B cell (primary cell): ENCODE measurements around the gene JADE3. TPM values are rescaled to one million over a fixed set of nuclear protein-coding genes. Genes with fewer than 3 reads are reported as not detected.
A peak's percentile ranks its signal among the peaks of the same experiment; 100 is the strongest.

ENCODE experiments used
- ATAC-seq: fragments of 200-7000 bp; cut with Tn5 transposase; one replicate; pipeline ENCODE4 v1.10.0; 2021; ENCODE audit warnings: low read depth, mild to moderate bottlenecking, moderate number of reproducible peaks, moderate library complexity
- CTCF ChIA-PET: fragments of 350-600 bp; sonication (Branson Sonifier 250); formaldehyde crosslinking; loops from one replicate; lab custom pipeline; 2021; ENCODE audit warnings: antibody characterized with exemption, inconsistent platforms; lab: Charles Lee
- POLR2A ChIA-PET: fragments of 350-600 bp; sonication (Branson Sonifier 250); formaldehyde crosslinking; loops from one replicate; lab custom pipeline; 2021; ENCODE audit warnings: antibody characterized with exemption; lab: Charles Lee
- DNase-seq: peaks from one replicate; pipeline ENCODE4 v3.0.0; 2013
- H2AFZ ChIP-seq: 2 replicates; pipeline ENCODE4 v1.6.1; 2012; ENCODE audit warnings: mild to moderate bottlenecking, low read depth, low read length; ENCODE audit not compliant: insufficient read depth, poor library complexity, severe bottlenecking
- H3K27ac ChIP-seq, 2 donors: 1 replicate in 1 of 2; 2 replicates in 1 of 2; pipeline ENCODE4 v1.5.1; 2012 to 2013; ENCODE audit warnings: low read length in 2 of 2, mild to moderate bottlenecking in 2 of 2, moderate library complexity in 1 of 2
- H3K27me3 ChIP-seq, 4 experiments: fragments of 200-600 bp in 1 of 4; sonication (generic) in 1 of 4; replicated peaks in 1 of 4; 1 replicate in 2 of 4; 2 replicates in 2 of 4; pipeline versions ENCODE4 v1.6.1 to v1.7.0; 2013 to 2016; ENCODE audit warnings: low read length in 3 of 4, mild to moderate bottlenecking in 2 of 4, mixed read lengths in 1 of 4, moderate library complexity in 1 of 4; ENCODE audit not compliant: insufficient read depth in 4 of 4, control insufficient read depth in 3 of 4; ENCODE audit errors: control extremely low read depth in 1 of 4
- H3K36me3 ChIP-seq, 2 experiments: replicated peaks in 1 of 2; 1 replicate in 1 of 2; 2 replicates in 1 of 2; pipeline versions ENCODE4 v1.6.1 to v1.7.1; 2013; ENCODE audit warnings: low read length in 1 of 2; ENCODE audit not compliant: insufficient read depth in 2 of 2, control insufficient read depth in 1 of 2; ENCODE audit errors: control extremely low read depth in 1 of 2, extremely low read depth in 1 of 2
- H3K4me1 ChIP-seq, 2 donors: fragments of 200-600 bp in 1 of 2; sonication (generic) in 1 of 2; 1 replicate in 1 of 2; 2 replicates in 1 of 2; pipeline versions ENCODE4 v1.5.1 to v1.6.1; 2013 to 2017; ENCODE audit warnings: low read length in 2 of 2; ENCODE audit not compliant: control insufficient read depth in 2 of 2, insufficient read depth in 2 of 2
- H3K4me2 ChIP-seq: replicated peaks from 2 replicates; pipeline ENCODE3; 2012; ENCODE audit warnings: mild to moderate bottlenecking, low read depth, low read length; ENCODE audit not compliant: poor library complexity, severe bottlenecking
- H3K4me3 ChIP-seq, 5 experiments: fragments of 200-600 bp in 1 of 5; sonication (generic) in 1 of 5; 1 replicate in 3 of 5; 2 replicates in 2 of 5; pipeline versions ENCODE4 v1.5.1 to v1.7.0; 2011 to 2016; ENCODE audit warnings: low read length in 4 of 5, mild to moderate bottlenecking in 4 of 5, low read depth in 2 of 5, control low read depth in 1 of 5, moderate library complexity in 1 of 5; ENCODE audit not compliant: insufficient read depth in 1 of 5; ENCODE audit errors: control extremely low read depth in 1 of 5, extremely low read depth in 1 of 5
- H3K79me2 ChIP-seq: fragments of 200-600 bp; sonication (generic); one replicate; pipeline ENCODE4 v1.6.0; 2016; ENCODE audit warnings: low read length; ENCODE audit not compliant: control insufficient read depth, insufficient read depth
- H3K9ac ChIP-seq: fragments of 200-600 bp; sonication (generic); 2 replicates; pipeline ENCODE4 v1.6.1; 2017; ENCODE audit warnings: mild to moderate bottlenecking, low read length, moderate library complexity
- H3K9me3 ChIP-seq, 3 donors: one replicate each; pipeline versions ENCODE4 v1.6.1 to v1.7.1; 2013; ENCODE audit warnings: low read length in 2 of 3; ENCODE audit not compliant: control insufficient read depth in 2 of 3, insufficient read depth in 1 of 3; ENCODE audit errors: control extremely low read depth in 1 of 3
- H4K20me1 ChIP-seq: 2 replicates; pipeline ENCODE4 v1.6.0; 2012; ENCODE audit warnings: mild to moderate bottlenecking, low read length; ENCODE audit not compliant: insufficient read depth, control insufficient read depth, poor library complexity, severe bottlenecking
- H3K27ac Mint-ChIP-seq: one replicate; pipeline ENCODE4 v1.8.0; 2021; ENCODE audit warnings: mixed read lengths
- H3K27me3 Mint-ChIP-seq: one replicate; pipeline ENCODE4 v1.8.0; 2021; ENCODE audit warnings: mixed read lengths
- H3K4me1 Mint-ChIP-seq: one replicate; pipeline ENCODE4 v1.8.0; 2021; ENCODE audit warnings: mixed read lengths
- H3K4me3 Mint-ChIP-seq: one replicate; pipeline ENCODE4 v1.8.0; 2021; ENCODE audit warnings: mixed read lengths
- H3K9me3 Mint-ChIP-seq: one replicate; pipeline ENCODE4 v1.8.0; 2022; ENCODE audit warnings: mixed read lengths; ENCODE audit not compliant: insufficient read depth
- CTCF ChIP-seq: fragments of 200-600 bp; IDR thresholded peaks from one replicate; pipeline ENCODE4 v1.8.0; 2022; ENCODE audit warnings: antibody characterized with exemption, mild to moderate bottlenecking
- EZH2 ChIP-seq: IDR thresholded peaks from 2 replicates; pipeline ENCODE4 v1.6.1; 2012; ENCODE audit warnings: borderline replicate concordance, low read depth, mild to moderate bottlenecking, moderate library complexity, low read length; ENCODE audit not compliant: insufficient read depth, poor library complexity, severe bottlenecking
- WGBS: methylation state at CpG from one replicate; pipeline ENCODE4 v1.1.5; 2013; ENCODE audit warnings: missing lambda C conversion rate; ENCODE audit not compliant: insufficient coverage; 5-methylcytosine and 5-hydroxymethylcytosine counted together
- intact Hi-C: fragments of 100-400 bp; cut with micrococcal nuclease; formaldehyde crosslinking; loops from one replicate; pipeline ENCODE4 v1.10.0; 2022
- polyA plus RNA-seq: library from polyadenylated mRNA; depleted of rRNA; stranded (reverse); fragments of >200 nt; gene quantifications from 2 replicates; pipeline ENCODE4 v1.2.3, GENCODE V29; 2012
- total RNA-seq, 2 donors: library from RNA; stranded (reverse); fragments of 120-200 nt in 1 of 2; gene quantifications; 1 replicate in 1 of 2; 2 replicates in 1 of 2; pipeline versions ENCODE4 v1.2.3 to v1.2.4, GENCODE V29; 2013 to 2022

JADE3 gene
- total and polyA plus RNA-seq, 2 donors (not counting 1 experiment from before 2014, with no cell fraction given), result 3.6 to 23.4 TPM

DNA sequence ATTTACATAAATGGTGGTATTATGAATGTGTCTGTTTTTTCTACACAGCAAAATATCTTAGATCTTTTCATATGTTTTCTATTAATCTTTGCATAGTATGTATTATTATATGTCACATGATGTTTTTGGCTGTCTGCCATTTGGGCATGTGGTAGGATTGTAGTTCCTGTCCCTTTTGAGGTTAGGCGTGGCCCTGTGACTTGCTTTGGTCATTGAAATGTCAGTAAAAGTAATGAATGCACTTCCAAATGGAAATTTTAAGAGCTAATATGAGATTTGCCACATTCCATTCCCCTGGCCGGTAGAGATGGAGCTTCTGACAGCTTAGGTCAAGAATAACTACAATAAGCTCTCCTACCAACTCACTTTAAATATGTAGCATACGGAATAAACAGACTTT, 45.1 kb downstream of the JADE3 start:
- CTCF ChIA-PET, result no interaction called here
- no peak overlapping the region for H3K27ac ChIP-seq
- intact Hi-C loops, result no loop called here
- no peak overlapping the region for H3K9ac ChIP-seq
- H3K27me3 ChIP-seq, result no peaks in the 10 kb centered on the region
- no peaks in the 10 kb centered on the region for H4K20me1 ChIP-seq
- TF ChIP-seq EZH2, result no peak
- no peak for TF ChIP-seq CTCF
- Mint-ChIP-seq H3K9me3 (no peaks in the 10 kb centered on the region), H3K27ac (no peak overlapping the region), H3K4me1 (peaks cover 78% of the 10 kb centered on the region), H3K4me3 (no peak overlapping the region), H3K27me3 (no peaks in the 10 kb centered on the region)
- DNase-seq (no peak), ATAC-seq (no peak)
- H3K4me1 ChIP-seq, result peaks cover 61 to 82% of the 10 kb centered on the region in 2 donors
- H3K4me3 ChIP-seq, result no peak overlapping the region
- no CpG with 5 or more reads among the region's 3 CpGs for WGBS
- no peak overlapping the region for H3K4me2 ChIP-seq
- H3K9me3 ChIP-seq, result no peaks in the 10 kb centered on the region
- H2AFZ ChIP-seq, result no peak overlapping the region
- no peaks in the 10 kb centered on the region for H3K36me3 ChIP-seq
- POLR2A ChIA-PET, result interaction anchor here (0.9 kb wide), 1 partner anchor 24 kb away, joined by 3 read pairs; no protein-coding TSS in a partner anchor
- H3K79me2 ChIP-seq, result peaks cover 42% of the 10 kb centered on the region

DNA sequence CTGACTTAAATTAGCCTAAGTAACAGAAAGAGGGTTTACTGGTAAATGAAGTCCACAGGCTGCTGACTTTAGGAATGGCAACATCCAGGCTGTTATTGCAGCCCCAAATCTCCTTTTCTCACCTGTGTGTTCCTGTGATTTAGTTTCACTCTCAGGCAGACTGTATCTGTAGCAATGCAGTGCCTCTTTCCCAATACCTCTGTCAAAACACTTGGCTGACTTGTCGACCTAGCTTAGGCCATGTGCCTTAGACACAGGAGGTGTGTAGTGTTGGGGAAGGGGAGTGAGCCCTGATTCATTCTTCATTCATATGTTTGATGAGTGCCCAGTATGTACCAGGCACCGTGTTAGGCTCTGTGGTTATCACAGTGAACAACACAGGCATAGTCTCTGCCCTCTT, 46.9 kb downstream of the JADE3 start:
- Mint-ChIP-seq H3K27ac (peak overlapping the region; percentile 94), H3K4me3 (peak overlapping the region; percentile 41), H3K27me3 (no peaks in the 10 kb centered on the region), H3K9me3 (no peaks in the 10 kb centered on the region), H3K4me1 (peaks cover 76% of the 10 kb centered on the region)
- WGBS, result no CpG with 5 or more reads among the region's 2 CpGs
- intact Hi-C loops, result no loop called here
- ChIA-PET CTCF (interaction anchor here (1.2 kb wide), 1 partner anchor 46 kb away, joined by 3 read pairs; no protein-coding TSS in a partner anchor), POLR2A (no interaction called here)
- H3K4me1 ChIP-seq, result peaks cover 63 to 82% of the 10 kb centered on the region in 2 donors
- no peaks in the 10 kb centered on the region for H3K9me3 ChIP-seq
- H3K27ac ChIP-seq, result peak overlapping the region; percentile 74 to 76
- DNase-seq (no peak), ATAC-seq (peak; percentile 8)
- H3K9ac ChIP-seq, result no peak overlapping the region
- peaks cover 43% of the 10 kb centered on the region for H3K79me2 ChIP-seq
- H3K27me3 ChIP-seq, result no peaks in the 10 kb centered on the region
- no peaks in the 10 kb centered on the region for H4K20me1 ChIP-seq
- no peaks in the 10 kb centered on the region for H3K36me3 ChIP-seq
- H2AFZ ChIP-seq, result peak overlapping the region; percentile 6
- H3K4me3 ChIP-seq, result no peak overlapping the region
- TF ChIP-seq EZH2, result no peak
- no peak for TF ChIP-seq CTCF
- no peak overlapping the region for H3K4me2 ChIP-seq
